LHCN-M2 (cell line): ENCODE measurements around the gene PFKL. TPM values are rescaled to one million over a fixed set of nuclear protein-coding genes. Genes with fewer than 3 reads are reported as not detected.
"Not testable (repeated sequence)": the region's sequence is repeated elsewhere in the genome, so short reads cannot be mapped to it uniquely, and the experiment has no call there.

Source experiments
- DNase-seq: peaks from one replicate; pipeline ENCODE4 v3.0.0-alpha.2; 2012; ENCODE audit warnings: low read depth
- total RNA-seq: library from RNA; depleted of rRNA; stranded (reverse); fragments of >200 nt; gene quantifications from 2 replicates; pipeline ENCODE4 v1.2.3, GENCODE V29; 2014

The PFKL gene
- total RNA-seq, 1 experiment from 2014 or later, result 154 TPM

DNA sequence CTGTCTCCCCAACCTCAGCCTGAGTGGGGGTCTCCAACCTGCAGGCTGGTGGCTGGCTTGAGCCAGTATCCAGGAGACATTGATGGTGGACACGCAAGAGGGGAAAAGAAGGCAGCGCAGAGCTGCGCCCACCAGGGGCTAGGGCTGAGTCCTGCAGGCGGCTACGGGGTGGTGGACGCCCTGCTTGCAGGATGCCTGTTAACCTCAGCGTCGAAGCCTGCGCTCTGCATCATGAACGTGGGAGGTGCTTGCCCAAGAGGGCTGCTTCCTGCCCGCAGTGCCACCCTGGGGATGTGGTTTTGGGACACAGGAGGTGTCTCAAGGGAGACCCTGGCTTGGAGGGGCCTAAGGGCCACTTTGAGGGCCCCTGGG lies 27.7 kb downstream of the PFKL start:
- DNase-seq, result no peak

DNA sequence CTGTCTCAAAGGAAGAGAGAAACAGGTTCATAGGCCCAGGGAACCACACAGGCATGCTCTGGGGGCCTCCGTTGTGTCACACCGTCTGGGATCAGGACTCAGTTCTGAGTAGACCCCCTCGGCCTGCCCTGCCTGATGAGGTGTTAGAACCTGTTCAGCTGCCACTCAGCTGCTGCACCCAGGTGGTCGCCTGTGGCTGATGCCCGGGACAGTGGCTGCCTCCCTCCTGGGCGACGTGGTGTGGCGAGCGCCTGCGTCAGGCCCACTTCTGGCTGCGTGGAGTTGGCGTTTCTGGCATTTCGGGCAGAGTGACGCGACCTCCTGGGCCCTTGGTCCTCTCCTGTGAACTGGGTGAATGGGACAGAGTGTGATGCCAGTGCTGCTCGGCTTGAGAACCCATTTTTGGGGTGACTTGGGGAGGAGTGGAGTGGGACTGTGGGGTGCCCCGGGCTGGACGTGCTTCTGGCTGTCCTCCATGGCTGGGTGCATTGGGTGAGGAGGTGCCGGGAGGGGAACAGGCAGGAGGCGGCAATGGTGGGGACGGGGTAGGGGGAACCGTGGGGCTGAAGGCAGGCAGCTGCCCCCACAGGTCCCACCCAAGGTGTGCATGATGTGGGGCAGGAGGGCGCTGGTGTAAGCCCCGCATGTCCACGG lies 28.5 kb downstream of the PFKL start:
- no peak for DNase-seq

DNA sequence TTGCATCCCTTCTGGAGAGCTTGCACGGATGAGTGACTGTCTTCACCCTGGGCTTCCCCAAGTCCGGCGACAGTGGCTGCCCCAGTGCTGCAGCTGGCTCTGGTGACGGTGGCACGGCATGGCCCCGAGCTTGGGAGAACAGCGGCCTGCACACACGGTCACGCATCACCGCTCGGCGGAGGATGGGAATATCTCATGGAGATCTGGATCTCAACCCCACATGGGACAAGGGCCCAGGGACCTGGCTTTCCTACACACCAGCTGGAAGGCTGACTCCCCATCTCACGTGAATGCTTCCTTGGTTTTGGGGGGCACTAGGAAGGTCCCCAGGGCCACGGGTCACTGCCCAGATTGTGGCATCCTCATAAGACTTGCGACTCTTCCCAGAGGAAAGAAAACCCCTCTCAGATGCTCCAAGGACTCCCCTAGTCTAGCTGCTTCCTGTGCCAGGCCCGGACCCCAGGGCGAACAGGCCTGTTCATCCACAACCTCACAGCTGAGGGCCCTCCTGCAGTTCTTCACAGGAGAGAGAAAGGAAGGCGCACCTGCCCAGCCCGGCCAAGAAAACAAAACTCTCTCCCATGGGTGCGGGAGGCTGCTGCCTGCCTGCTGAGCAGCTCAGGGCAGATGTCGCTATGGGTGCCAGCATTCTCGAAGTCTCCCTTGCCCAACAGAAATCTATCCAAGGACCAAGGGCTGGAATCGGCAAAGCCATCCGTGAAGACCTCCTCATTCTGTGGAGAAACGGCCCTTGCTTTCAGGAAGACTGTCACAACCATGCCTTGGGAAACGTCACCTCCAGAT lies 29.4 kb downstream of the PFKL start:
- DNase-seq, result no peak

DNA sequence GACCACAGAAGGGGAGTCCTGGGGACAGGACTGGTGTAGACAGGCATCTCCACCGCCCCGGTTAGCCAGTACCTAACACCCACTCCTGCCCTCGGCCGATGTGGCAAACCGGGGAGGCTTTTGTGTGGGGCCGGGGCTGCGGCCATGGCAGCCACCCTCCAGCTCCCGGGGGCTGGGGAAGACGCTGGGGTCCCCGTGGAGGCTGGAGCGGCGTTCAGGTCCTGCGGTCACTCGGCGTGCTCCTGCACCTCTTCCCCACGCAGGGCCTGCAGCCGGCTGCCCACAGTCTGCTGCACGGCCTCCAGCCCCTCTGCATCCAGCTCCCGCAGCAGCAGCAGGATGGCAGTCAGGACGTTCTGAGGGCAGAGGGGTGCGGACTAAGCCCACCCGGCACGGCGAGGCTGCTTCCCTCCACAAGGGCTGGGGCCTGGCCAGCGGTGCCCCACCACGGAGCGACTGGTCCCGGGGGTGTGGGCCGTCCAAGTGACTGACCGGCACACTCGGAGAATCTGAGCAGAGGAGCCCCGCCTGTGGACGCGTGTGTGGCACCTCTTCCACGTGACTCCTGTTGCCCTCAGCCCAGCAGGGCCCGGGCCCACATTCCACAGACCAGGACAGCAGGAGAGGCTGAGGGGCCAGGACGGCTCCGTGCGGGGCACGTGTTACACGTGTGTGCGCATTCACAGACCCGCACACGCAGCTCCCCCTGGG lies 30.3 kb downstream of the PFKL start:
- DNase-seq, result no peak

DNA sequence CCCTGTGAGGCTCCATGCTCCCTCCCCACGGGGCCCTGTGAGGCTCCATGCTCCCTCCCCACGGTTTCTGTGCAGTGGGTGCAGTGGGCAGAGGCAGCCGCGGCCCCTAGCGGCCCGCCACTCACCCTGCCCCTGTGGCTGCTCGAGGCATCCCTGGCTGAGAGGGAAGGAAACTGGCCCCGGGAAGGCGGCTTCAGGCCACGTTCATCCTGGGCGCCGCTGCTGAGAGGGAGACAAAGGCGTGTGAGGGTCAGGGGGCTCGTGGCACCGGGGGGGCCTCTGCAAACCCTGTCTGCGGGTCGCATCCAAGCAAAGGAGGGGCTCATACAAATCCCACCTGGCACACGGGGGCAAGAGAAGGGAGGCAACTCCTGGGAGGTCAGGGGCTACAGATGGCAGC lies 30.8 kb downstream of the PFKL start:
- no peak for DNase-seq

DNA sequence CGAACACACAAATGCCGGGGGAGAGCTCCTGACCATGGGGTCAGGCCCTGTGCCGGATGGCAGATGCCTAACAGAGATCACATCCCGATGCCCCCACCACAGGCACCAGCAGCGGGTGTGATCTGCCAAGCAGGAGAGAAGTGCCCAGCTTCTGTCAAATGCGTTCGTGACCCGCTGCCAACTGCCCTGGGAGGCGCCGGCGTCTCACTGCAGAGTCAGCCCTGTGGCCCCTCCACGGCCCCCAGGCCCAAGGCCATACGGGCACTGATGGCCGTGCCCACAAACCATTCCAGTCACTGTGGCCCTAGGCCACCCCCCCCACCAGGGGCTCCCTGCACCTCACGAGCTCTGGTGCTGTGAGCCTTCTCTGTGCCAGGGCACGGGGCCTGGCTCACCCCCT lies 31.4 kb downstream of the PFKL start:
- no peak for DNase-seq

DNA sequence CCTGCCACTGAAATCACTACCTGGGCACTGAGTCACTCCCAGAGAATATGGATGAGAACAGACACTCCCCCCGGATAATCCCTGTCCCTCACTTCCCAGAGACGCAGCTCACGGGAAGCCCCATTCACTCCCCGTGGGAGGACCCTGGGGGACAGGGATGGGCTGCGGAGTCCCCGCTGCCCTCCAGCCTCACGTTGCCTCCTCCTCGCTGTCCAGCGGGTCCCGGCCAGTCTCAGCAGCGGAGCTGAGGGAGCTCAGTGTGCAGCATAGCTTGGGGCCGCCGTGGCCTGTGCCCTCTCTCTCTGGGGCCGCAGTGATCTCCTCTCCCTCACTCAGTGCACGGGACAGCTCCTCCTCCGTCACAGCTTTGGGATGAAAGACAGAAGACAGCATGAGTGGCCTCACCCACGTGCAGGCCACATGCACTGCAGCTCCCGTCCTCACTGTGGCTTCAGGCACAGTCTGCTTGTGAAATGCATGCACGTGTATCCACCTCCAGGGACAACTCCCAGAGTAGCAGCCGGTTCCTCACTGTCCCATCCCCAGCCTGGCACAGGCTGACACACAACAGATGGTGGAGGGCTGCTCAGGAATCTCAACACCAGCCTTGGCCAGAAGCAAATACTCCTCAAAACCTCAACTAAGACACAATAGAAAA lies 31.9 kb downstream of the PFKL start:
- peak; percentile 38 for DNase-seq

DNA sequence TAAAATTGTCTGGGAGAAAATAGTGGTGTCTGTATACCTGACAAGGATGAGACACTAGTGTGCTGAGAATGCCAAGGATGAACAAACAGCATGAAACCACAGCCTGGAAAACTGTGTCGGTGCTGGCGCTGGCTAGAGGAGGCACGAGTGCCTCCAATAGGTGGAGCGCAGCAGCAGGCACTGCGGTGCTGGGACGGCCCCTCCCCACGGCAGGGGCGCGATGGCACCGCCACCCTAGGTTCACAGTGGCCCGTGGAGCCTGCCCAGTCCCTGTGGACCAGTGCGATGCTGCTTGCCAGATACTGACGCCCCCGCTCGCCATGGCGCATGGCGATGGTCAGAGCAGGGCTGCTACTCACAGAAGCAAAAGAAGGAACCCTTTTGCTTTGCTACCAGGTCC lies 32.5 kb downstream of the PFKL start:
- DNase-seq, result no peak

DNA sequence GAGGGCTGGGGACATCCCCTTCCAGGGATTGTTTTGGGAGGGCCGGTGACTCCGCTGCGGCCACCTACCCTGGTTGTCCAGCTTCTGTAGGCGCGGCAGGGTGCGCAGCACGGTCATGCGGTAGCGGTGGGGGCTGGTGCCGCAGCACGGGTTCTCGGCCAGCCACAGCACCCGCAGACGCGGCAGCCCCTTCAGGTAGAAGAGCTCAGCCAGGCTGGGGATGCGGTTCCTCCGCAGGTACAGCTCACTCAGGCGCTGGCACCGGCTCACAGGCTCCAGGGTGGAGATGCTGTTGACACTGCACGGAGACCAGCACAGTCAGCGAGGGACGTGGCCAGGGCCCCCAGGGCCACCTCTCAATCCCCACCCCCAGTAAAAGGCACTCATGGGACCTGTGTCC lies 33.1 kb downstream of the PFKL start:
- DNase-seq, result no peak

DNA sequence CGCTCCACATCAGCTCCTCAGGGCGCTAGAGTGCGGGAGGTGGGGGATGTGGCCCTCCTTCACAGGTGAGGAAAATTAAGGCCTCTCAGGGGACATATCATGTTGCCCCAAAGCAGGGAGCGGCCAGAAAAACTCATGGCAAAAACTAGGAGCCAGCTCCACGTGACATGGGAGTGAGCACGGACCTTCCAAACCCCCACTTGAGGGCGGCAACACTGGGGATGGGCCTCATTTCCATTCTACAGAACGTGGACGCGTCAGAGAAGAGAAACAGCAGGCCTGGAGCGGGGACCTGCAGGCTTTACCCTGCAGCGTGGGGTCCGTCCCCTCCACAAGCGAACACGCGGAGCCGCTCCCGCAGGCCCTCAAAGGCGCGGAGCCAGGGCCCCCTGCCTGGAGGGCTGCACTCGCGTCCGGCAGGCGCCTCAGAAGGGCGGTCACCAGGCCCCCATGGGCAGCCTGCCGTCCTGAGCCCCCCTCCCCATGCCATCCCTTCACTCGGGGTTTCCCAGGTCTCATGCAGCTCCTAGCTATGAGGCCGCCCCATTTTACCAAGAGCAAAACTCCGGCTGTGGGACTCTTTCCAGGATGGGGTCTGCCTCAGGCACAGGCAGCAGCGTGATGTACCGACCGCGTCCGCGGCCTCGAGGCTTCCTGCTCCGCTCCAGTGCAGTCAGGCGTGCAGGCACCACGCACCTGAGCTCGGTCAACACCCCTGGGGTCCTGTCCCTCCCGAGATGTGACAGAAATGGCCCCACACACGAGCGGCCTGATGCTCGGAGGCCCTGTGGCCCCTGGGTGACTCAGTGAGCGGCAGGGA lies 33.9 kb downstream of the PFKL start:
- DNase-seq, result no peak

DNA sequence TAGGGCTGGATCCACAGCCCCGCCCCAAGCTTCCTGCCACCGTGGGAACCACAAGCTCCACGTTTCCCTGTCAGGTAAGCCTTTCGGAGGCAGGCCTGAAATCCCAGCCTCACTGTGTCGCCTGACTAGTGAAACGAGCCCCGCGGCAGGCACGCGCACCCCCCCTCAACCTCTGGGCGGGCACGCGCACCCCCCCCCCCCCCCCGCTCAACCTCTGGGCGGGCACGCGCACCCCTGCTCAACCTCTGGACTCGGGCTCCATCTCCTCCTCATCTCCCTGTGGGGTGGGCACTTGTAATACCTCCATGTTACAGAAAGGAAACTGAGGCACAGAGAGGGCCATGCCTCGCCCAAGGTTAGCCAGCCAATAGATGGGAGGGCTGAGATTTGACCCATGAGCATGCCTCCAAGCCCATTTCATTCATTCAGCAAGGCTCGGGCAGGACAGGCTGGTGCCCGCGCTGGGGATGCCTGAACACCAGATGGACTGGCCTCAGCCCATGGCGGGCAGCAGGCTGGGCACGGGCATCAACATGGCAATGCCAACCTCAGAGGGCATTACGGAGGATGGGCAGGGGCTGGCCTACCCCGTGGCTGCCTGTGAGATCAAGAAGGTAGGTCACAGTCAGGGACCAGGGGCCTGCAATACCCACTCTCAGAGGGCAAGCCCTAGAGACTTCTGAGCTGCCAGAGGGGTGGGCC lies 34.6 kb downstream of the PFKL start:
- no peak for DNase-seq

DNA sequence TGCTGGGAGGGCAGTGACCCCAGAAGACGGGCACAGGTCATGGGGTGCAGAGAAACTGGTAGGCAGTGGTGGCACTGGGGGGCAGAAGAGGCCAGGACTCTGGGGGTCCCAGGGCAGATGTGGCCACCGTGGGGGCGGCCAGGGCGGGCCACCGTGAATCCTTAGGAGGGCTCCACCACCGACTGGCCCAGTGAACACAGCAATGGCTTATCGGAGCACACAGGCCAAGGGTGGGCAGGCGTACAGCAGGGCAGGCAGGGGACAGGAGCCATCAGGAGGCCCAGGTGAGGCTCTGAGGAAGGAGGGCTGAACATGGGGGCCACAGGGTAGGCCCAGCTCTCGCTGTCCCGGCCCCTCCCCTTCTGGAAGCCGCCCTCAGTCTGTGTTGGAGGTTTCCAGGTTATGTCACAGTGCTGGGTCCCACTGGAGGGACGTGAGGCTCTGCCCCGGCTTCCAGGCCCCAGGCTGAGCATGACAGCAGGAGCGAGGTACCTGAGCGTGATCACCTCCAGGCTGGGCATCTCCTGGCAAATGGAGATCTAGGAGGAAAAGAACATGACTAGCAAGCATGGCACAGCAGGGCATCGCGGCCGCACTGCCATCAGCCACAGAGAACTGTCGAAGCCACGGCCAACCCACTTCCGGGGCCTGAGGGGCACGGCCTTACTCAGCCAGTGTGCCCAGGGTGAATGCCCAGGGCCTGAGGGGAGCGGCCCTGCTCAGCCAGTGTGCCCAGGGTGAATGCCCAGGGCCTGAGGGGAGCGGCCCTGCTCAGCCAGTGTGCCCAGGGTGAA lies 35.6 kb downstream of the PFKL start:
- no peak for DNase-seq

DNA sequence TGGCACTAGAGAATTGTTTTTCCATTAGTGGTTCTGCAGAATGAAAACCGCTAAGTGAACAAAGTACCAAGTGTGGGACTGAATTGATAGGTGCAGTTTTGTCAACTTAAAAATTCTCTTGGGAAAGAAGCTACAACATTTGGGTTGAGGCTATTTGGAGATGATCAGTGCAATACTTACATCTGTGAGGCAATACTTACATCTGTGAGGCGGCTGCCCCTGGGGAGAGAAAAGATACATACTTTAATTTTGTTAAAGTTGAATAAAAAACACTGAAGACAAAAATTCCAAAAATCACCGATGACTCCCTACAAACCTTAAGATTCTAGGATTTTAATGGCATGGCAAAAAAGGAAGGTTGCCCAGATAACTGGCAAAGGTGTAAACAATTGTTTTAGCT lies 37.6 kb downstream of the PFKL start:
- no peak for DNase-seq

DNA sequence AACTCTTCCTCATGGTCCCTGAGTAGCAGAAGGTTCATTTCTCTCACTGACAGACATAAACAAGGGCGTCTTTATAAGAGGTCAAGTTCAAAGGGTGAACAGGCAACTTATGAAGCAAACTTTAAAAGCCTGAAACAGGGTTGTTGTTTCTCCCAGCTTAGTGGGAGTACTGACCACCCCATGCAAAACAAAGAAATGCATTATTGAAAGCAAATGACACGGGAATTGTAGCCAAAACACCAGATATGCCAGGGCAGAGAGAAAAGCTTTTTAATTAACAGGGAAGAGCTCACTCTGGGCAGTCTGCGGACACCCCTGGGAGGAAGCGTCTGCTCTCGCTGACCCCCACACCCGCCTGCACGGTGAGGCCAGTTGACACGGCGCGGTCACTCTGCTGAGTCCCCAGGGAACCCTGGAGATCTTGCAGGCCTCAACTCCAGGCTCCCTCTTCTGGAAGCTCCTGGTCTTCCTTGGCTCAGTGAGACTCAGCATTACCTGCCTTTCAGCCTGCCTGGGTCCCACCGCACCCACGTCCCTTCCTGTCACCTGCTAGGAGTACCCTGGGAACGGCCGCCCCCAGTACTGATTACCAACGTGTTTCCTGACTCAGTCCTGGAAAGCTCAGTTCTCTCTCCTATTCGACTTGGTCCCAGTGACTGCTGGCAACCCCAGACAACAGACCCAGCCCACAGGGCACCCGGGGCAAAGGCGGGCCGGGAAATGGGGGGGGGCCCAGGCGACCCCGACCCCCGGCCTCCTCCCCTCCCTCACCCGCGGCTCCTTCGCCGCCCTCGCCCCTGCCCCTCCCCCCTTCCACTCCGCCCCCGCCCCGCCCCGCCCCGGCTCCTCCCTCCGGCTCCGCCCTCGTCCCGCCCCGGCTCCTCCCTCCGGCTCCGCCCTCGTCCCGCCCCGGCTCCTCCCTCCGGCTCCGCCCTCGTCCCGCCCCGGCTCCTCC lies 38.4 kb downstream of the PFKL start:
- DNase-seq, result peak; percentile 38

DNA sequence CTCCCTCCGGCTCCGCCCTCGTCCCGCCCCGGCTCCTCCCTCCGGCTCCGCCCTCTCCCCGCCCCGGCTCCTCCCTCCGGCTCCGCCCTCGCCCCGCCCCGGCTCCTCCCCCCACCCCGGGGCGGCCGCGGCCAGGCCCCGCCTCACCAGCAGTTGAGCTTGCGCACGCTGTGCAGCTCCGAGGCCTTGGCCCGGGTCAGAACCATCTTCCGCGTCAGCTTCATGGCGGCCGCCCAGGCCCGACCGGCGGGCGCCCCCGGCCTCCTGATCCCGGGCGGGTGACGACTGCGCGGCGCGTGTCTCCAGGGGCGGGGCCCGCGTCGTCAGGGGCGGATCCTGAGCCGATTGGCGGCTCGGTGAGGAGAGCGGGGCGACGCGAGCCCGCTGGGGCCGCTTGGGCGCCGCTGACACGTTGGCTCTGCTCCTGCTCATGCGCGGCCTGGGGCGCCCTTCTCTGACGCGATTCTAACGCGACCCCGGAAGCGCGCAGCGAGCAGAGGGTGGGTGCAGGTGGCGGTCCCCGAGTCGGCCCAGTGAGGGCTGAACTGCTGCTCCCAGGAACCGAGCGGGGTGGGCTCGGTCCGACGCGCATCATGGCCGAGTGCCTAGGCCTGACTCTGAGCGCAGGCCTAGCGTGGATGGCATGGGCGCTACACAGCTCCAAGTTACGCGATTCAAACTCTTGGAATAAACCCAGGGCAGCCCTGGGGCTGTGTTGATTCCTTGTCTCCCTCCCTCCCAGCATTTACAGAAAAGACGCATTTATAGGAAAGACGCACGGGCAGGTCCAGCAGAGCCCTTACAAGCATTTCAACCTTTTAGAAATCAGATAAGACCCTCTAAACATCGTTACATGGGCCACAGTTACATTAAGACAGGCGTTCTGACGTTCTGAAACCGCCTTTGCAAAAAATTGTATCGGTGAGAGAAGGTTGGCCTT lies 39.4 kb downstream of the PFKL start, which contains the start of gene CFAP410:
TSS of gene CFAP410 (minus strand) at position 420 of the 940 bp plus-strand sequence. CDS start at position 224, 196 bp downstream.
- DNase-seq, result peak; percentile 90

DNA sequence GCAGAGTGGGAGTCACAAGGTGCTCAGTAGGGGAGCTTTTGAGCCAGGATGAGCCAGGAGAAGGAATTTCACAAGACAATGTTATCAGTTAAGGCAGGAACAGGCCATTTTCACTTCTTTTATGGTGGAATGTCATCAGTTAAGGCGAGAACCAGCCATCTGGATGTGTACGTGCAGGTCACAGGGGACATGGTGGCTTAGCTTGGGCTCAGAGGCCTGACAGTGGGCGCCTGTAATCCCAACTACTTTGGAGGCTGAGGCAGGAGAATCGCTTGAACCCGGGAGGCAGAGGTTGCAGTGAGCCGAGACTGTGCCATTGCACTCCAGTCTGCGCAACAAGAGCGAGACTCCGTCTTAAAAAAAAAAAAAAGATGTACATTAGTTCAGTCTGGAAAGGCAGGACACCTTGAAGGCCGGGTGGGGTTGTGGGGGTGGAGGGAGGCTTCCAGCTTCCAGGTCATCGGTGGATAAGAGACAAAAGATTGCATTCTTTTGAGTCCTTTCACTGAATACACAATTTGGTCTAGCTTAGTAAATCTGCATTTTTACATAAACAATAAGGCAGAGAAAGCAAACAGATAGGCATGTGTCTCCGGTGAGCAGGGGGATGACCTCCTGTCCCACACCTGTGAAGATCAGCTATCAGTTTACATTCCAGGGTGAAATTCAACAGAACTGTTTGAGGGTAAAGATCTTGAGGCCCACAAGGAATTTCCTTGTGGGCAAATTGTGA lies 42.0 kb downstream of the PFKL start:
- DNase-seq, result not testable (repeated sequence)

DNA sequence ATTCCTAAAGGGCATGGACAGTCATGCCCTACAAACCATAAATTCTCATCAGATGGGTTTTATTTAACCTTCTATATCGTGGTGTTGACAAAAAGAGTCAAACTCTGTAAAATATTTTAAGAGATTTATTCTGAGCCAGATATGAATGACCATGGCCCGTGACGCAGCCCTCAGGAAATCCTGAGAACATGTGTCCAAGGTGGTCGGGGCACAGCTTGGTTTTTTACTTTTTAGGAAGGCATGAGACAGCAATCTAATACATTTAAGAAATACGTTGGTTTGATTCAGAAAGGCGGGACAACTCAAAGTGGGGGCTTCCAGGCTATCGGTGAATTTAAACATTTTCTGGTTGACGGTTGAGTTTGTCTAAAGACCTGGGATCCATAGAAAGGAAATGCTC lies 43.1 kb downstream of the PFKL start:
- DNase-seq, result not testable (repeated sequence)
